Heart left ventricle (tissue), 13 donors: ENCODE measurements around the gene PAQR6.

Source experiments
- CTCF ChIP-seq, 12 donors: fragments of 200-600 bp; sonication (generic) in 4 of 12; IDR thresholded peaks; one replicate each; pipeline versions ENCODE4 v1.5.0 to v1.8.0; 2018 to 2022; ENCODE audit warnings: antibody characterized with exemption in 12 of 12, mild to moderate bottlenecking in 5 of 12
- POLR2A ChIP-seq, 2 donors: fragments of 450-650 bp; IDR thresholded peaks; one replicate each; pipeline ENCODE4 v1.6.1; 2017; ENCODE audit warnings: antibody characterized with exemption in 2 of 2, mild to moderate bottlenecking in 2 of 2, moderate library complexity in 2 of 2
- donor health status: ischemic (EF 13 %, LVEDD 7.1; RV severe dilation, severe dysfunction).
- donor health status: DM: no; HTN: yes; CAD: no.
- donor health status: DM: no; HTN: no; CAD: no.
- donor health status: ischemic (EF 25% LVEDD 6.9; RV normal size, moderate dysfunction).
- donor health status: ischemic (EF 25% LVEDD 5.7; RV mildly dilated, moderate dysfunction).
- donor health status: ischemic (EF 35%, LVEDD 5.7; RV mildly dilated, moderate dysfunction).
- donor health status: nonischemic (EF 11% LVEDD 7.7; RV severe dilation, severe dysfunction).
- donor health status: DM: yes; HTN: yes; CAD: no.
- donor health status: PGD.
- donor health status: ischemic (EF 29% LVEDD 5.4; RV normal size, mild dysfunction).
- donor health status: nonischemic (EF 23%, LVEDD 6.1; RV moderate dilation, normal function).

- no peak for TF ChIP-seq CTCF (IDR thresholded peaks at IDR 0.05)
- TF ChIP-seq POLR2A (IDR thresholded peaks at IDR 0.05): no peak
These were observed 14.8 kb upstream of the PAQR6 start for GRCh38 chr1:156262461-156263287.
